GM13976 (cell line): Measurements from ENCODE around the gene MRPL45.
"Not testable (repeated sequence)": the region's sequence is repeated elsewhere in the genome, so short reads cannot be mapped to it uniquely, and the experiment has no call there.

Experiments
- DNase-seq: peaks from one replicate; pipeline ENCODE4 v3.0.0; 2012; ENCODE audit warnings: low spot score
- in situ Hi-C: fragments of 300-500 bp; cut with MboI; formaldehyde crosslinking; loops from one replicate; pipeline ENCODE4 v1.12.0; 2022; ENCODE audit warnings: low sequenced_read_pairs, mixed read lengths, inconsistent platforms; ENCODE audit not compliant: unreplicated experiment

The MRPL45 gene

DNA sequence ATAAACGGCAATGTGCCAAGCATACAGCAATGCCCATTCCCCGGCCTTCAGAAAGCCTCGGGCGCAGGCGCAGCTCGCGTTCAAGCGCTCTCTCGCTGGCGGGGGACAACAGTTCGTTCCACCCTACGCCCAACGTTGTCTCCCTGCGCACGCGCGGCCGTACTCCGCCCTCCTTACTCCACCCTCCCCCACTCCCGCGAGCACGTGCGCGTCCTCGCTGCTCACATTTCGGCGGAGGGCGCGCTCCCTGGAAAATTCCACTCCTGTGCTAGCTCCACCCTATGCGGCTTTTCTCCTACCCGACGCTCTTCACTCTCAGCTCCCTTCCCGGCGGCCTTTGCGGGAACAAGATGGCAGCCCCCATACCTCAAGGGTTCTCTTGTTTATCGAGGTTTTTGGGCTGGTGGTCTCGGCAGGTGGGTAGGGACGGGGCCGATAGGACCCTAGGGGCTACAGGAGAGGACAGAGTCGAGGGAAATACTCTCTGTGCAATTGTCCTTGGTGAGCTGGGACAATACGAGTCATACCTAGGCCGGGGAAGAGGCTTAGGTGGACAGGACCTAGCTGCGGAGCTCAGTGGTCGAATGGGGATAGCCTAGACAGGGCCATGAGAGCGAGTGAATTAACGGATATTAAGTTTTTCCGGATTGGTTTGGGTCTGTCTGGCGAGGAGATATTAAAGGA, at the start of gene MRPL45:
Gene MRPL45, plus strand, starts transcription at position 335 of the 684 bp plus-strand sequence. Its CDS starts 16 bp downstream, at position 351.
- peak; percentile 53 for DNase-seq
- in situ Hi-C loops = not testable (repeated sequence)

DNA sequence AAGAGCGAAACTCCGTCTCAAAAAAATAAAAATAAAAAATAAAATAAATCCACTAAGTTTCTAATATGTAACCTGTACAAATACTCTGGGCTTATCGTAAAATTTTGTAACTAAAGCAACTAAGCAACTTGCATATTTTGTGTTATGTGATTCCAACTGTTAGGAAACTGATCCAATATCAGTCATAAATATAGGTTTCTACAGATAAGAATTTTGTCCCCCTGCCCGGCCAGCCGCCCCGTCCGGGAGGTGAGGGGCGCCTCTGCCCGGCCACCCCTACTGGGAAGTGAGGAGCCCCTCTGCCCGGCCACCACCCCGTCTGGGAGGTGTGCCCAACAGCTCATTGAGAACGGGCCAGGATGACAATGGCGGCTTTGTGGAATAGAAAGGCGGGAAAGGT, 43.8 kb upstream of the MRPL45 start:
- DNase-seq, in situ Hi-C loops: not testable (repeated sequence)

DNA sequence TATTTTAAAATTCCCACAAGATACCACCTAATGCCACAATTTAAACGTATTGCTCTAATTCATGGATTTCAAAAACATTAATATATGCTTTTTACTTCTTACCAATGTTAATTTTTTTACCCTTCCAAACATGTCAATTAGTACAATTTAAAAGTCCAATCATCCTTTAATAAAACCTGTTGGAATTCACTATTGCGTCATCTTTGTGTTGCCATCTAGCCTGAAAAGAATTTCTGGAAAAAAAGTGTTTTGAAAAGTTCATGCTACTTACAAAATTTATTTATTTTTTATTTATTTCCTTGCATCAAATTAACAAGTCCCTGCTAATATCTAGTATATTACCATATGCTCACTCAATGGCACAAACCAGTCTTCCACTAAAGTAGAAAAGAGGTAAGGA, 42.6 kb upstream of the MRPL45 start:
- in situ Hi-C loops, DNase-seq: not testable (repeated sequence)

DNA sequence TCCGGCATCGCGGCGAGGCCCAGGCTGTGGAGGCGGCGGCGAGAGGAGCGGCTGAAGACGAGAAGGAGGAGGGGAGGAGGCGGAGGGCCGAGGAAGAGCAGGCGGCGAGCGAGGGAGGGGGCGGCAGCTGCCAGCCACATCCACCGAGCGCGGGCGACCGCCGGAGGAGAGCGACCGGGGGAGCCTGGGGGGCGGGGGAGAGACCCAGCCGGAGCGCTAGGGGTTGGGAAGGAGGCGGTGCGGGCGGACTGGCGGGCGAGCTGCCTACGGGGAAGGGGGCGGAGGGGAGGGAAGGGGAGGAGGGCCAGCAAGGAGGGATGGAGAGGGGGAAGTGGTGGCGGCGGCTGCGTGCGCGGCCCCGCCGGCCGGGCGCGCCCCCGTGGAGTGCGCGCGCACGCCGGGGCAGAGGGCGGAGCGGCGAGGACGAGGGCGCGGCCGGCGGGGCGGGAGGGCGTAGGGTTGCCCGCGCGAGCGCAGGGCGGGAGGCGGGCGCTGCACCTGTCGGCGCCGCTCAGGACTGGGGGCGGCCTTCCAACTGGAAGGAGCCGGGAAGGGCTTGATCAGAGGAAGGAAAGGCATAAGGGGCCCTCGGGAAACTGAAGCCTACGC, 39.9 kb upstream of the MRPL45 start:
- in situ Hi-C loops = not testable (repeated sequence)
- DNase-seq = peak; percentile 87

DNA sequence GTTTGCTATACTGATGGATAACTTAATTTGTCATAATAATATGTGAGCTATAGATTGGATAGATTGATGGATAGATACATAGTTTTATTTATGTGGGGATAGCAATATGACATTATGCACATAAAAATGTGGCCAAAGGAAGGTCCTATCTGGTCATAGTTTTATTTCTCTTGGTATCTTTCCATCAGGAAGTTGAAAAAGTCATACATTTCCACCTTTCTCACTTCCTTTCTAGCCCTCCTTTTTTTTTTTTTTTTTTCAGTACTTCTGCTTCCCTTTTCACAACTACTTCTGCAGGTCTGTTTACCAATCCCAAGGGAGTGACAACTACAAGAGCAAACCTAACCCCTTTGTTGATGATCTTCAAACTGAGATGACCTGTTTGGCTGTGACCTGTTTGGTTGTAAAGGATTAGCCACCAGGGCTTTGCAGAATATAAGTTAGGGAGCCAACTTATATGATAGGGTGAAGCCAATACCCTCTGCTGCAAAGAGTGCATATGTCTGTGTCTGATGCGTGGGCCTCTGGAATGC, 30.9 kb upstream of the MRPL45 start:
- DNase-seq, in situ Hi-C loops: not testable (repeated sequence)

DNA sequence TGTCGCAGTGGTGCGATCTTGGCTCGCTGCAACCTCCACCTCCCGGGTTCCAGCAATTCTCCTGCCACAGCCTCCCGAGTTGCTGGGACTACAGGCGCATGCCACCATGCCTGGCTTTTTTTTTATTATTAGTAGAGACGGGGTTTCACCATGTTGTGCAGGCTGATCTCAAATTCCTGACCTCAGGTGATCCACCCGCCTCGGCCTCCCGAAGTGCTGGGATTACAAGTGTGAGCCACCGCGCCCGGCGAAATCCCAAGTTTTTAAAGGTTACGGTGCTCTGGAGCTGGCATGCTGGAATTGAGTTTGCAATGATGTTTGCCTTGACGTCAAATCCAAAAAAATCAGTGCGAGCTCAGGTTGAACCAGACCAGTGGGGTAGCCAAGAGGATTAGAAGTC, 30.4 kb upstream of the MRPL45 start:
- in situ Hi-C loops, DNase-seq: not testable (repeated sequence)

DNA sequence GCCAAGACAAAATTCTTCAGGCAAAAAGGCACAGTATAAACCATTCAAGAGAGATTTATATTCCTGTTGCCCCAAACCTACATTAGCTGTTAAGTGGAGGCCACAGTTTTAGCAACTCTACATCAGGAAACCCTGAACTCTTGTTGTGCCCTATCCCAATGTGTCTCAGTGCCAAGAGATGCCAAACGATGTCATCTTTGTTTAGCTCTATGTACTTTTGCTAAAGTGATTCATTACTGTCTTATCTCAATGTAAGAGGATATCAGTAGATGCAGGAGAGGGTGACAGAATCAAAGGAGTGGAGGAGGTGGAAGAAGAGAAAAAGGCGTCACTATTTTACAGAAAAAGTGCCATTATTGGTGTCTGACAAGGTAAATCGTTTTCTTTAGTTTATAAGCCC, 28.8 kb upstream of the MRPL45 start:
- DNase-seq, in situ Hi-C loops: not testable (repeated sequence)

DNA sequence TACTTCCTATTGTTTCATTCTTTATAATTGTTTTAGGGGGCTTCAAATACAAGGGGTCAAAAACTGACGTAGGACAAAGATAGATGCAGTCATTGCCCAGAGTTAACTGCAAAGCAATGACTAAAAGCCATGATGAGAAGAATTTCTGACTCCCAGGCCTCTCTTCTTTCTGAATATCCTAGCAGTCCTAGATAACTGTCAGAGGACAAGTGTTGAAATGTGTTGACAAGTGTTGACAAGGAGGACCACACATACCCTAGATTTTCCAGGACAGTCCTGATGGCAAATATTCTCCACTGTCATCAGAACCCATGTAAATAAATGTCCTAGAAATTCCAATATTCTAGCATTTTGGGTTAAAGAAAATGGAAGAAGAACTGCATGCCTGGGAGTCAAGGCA, 27.9 kb upstream of the MRPL45 start:
- in situ Hi-C loops, DNase-seq: not testable (repeated sequence)

DNA sequence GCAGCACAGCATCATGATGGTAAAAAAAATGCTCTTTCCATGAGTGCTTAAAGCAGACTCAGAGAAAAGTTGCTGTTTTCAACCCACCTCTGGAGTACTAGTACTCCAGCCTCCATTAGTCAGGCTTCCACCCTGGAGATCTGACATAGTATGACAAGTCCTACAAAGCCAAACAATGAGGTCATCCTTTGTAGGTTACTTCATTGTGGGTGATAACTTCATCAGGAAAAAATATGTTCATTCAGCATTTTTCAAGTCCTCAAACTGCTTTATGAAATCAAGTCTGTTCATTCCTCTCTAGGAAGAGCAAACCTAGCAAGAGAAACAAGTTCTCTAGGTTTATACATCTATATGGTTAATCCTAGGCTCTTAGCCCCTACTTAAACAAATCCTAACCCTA, 27.4 kb upstream of the MRPL45 start:
- DNase-seq, in situ Hi-C loops: not testable (repeated sequence)

DNA sequence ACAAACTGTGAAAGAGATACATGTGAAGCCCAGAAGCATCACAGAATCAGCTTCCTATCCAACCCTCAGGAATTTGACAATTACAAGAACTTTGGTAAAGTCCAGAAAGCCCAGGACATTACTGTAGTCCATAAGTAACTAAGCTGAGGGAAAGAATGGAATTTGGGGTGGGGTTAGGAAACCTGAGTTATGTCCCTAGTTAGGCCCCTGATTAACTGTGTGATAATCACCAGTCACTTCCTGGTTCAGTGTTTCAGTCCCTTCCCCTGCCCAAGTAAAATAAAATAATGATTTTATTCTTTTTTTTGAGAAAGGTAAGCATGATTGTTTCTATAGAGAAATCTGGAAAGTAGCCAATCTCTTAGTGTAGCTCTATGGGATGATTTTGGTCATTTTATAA, 11.0 kb upstream of the MRPL45 start:
- in situ Hi-C loops, DNase-seq: not testable (repeated sequence)

DNA sequence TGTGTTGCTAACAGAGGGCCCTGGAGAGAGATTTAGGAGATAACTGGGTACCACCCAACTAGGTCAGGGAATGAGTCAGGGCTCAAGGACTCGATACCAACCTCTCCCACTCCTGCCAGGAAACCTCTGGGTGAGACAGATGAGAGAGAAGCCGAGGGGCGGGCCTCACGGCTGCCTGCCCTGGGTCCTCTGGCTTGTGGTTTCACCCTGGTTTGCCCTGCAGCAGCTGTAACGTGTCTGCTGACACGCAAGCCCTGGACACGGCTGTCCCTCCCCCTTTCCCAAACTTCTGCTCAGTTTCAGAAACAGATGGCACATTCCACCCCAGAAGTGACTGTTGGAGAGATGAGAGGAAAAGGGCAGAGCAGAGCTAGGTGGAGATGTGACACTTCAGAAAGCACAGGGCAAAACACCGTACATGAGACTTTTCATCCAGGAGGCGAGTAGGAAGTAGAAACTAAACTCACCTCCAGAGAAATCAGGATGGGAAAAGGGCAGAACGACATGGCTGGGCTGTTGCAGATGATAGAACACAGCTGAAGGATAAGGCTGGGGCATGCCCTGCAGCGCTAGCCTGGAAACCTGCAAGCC, 10.4 kb upstream of the MRPL45 start:
- DNase-seq, in situ Hi-C loops: not testable (repeated sequence)

DNA sequence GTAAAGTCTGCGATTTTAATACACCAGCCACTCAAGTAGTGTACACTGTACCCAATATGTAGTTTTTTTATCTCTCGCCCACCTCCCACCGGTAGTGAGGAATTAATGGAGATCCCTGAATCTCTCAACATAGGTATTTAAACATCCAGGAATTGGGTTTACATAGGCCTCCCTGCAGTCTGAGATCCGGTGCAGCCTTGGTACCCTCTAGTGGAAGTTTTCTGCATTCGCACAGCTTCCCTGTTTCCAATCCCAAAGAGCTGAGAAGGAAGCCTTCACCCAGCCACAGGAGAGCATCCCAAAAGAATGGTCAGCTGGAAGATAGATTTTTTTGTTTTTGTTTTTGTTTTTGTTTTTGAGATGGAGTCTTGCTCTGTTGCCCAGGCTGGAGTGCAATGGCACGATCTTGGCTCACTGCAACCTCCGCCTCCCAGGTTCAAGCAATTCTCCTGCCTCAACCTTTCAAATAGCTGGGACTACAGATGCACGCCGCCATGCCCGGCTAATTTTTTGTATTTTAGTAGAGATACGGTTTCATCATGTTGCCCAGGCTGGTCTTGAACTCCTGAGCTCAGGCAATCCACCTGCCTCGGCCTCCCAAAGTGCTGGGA, 8.6 kb upstream of the MRPL45 start:
- in situ Hi-C loops = not testable (repeated sequence)

DNA sequence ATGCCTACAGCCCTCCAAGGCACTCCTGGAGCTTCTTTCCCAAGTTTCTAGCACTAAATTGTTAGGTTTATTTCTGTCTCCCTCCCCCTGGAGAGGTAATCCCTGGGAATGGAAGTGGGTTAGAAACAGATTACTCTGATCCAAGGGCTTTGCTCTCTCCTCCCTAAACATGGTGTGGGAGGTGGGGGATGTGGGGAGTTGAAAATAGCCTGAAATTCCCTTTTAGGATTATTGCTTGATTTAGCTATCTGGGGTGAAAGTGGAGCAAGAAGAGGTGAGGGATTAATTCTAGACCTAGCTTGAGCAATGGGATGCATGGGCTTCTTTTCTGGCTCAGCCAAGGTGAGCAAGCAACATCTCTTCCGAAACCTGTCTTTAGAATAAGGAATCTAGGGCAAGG, 7.2 kb upstream of the MRPL45 start:
- in situ Hi-C loops, DNase-seq: not testable (repeated sequence)

More for the DNA sequence above, 8.6 kb upstream of the MRPL45 start:
- peak; percentile 10 for DNase-seq

DNA sequence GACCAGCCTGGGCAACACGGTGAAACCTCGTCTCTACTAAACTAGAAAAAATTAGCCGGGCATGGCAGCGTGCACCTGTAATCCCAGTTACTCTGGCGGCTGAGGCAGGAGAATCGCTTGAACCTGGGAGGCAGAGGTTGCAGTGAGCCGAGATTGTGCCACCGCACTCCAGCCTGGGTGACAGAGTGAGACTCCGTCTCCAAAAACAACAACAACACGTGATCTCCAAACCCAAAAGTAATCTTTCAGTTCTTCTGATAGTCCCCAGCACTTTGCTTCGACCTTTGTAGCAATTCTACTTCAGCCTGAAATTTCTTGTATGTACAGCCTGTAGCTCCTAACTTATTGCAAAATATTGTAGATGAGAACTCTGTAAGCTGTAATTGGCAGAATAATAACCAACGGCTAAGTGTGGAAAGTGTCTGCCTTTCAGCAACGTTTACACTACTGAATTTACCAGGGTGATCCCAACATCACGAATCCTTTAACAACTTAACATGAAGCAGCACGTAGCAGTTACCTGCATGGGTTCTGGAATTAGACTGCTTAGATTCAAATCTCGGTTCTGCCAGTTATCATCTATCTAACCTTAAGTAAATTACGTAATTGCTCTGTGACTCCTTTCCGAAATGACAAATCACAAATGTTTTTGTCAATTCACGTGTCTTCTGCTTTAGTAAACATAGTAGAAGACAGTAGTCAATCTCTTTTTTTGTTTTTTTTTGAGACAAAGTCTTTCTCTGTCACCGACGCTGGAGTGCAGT, 1.2 kb upstream of the MRPL45 start:
- in situ Hi-C loops = not testable (repeated sequence)

More for the DNA sequence above, 1.2 kb upstream of the MRPL45 start:
- DNase-seq = peak; percentile 0
